Measurements from ENCODE around the gene PSMB2. TPM values are rescaled to one million over a fixed set of nuclear protein-coding genes. Genes with fewer than 3 reads are reported as not detected.

PSMB2 gene
- total RNA-seq, 1 donor from 2014 or later = 19.2 TPM

DNA sequence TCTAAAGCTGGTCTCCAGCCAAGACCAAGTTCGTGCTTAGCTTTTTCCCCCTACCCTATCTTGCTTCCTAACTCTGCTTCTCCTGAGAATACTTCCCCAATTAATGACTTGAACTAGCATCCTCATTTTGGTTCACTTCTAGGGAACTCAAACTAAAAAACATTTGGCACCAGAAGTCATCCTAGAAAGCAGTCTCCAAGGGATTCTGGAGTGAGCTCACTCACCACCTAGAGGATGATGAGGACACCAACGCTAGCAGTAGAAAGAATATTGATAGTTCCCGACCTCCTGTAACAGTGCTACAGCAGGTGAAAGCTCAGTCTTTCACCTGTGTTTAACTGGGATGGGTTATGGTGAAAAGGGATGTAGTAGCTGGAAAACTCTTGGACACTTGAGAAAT lies 4.7 kb upstream of the PSMB2 start:
- DNase-seq (ENCODE audit: low spot score in 2 of 2) (no peak), FAIRE-seq (no peak)

DNA sequence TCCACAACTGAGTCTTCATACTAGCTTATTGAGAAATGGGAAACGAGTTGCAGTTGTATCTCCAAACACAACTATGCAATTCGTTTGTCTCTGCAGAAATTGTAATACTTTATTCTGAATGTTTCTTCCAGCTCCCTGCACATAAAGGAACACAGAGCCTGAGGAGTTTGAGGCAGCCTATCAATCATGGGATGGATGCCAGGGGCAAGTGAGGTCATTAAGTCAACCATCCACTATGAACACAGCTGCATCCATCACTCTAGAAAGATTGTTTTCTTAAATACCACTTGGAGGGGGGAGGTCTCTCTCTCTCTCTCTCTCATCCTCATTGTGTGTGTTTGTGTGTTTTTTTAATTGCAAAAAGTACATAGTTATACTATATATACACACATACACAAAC lies 2.9 kb upstream of the PSMB2 start:
- DNase-seq (ENCODE audit: low spot score in 2 of 2) (no peak), FAIRE-seq (no peak)

- DNase-seq (ENCODE audit: low spot score in 2 of 2) (no peak), FAIRE-seq (no peak)
These were observed 1.2 kb upstream of the PSMB2 start for GRCh38 chr1:35642471-35642955.

- no peak for DNase-seq (ENCODE audit: low spot score in 2 of 2)
These were observed 720 bp downstream of the PSMB2 start for GRCh38 chr1:35640380-35641232.

DNA sequence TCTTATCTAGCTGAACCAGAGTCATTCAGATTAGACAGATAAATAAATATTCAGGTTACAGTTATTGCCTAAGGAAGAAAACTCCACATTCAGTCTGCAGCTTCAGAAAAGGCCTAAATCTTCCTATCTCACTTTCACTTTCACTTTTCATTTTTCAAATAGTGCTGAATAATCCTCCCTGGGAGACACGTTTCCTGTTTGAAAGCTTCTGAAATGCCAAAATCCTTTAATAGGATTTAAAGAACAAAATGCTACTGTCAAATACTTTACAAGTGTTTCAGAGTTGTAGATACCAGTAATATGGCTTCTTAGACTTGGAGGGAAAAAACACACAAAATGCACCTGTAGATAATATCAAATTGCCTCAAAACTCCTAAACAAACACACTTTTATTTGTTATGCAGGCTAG lies 3.9 kb downstream of the PSMB2 start:
- FAIRE-seq = no peak
- peak in 1 of 2 donors; percentile 7 for DNase-seq (ENCODE audit: low spot score in 2 of 2)

More at GRCh38 chr1:35640380-35641232, 720 bp downstream of the PSMB2 start:
- FAIRE-seq = no peak

- FAIRE-seq (no peak), DNase-seq (ENCODE audit: low spot score in 2 of 2) (no peak)
These were observed 7.8 kb downstream of the PSMB2 start for GRCh38 chr1:35633547-35633946.

DNA sequence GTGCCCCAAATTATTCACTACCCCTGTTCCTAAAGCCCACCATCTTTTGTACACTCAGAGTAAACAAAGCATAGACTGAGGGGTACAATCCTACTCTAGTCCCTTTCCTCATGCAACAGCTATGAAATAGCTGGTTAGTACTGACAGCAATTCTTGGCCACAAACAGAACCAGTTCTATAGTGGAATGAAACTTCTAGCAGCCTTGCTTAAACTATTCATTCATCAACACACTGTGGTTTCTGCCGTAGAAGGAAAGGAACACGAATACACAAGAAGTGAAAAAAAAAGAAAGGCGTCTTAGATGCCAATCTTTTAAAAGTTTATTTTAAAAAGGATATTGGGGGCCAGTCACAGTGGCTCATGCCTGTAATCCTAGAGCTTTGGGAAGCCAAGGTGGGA lies 9.9 kb downstream of the PSMB2 start:
- FAIRE-seq (no peak), DNase-seq (ENCODE audit: low spot score in 2 of 2) (no peak)

DNA sequence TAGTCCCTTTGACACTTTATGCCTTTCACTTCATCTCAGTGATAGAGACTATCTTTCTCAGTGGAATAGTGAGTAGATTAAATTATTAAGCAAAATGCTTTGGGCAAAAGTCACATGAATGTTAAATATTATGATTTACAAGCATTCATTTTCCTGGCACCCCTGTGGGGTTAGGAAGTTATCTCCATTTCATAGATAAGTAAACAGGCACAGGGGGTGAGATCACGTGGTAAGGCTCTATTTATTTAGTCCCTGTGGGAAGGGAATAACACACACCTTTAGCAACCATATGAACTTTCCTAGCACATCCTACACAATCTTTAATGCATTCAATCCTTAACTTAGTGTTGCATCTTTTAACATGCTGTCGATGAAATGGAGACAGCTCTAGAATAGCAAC lies 12.3 kb downstream of the PSMB2 start:
- FAIRE-seq (no peak), DNase-seq (ENCODE audit: low spot score in 2 of 2) (no peak)

DNA sequence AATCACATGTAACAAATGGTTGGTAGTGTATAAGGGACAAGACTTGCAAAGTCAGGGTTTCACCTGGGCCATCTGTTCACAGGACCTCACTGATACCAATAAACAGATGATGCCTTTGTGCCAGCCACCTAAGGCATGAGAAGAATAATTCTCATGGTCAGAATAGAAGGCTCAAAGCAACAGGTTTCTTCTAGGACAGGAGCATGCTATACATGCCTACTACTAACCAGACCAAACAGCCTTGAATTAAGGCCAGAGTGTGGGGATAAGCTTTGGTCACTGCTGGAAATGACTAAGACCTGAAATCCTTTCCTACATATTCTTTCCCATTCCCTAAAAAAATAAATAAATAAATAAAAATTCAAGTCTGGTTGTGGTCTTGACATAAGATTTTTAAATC lies 17.5 kb downstream of the PSMB2 start:
- DNase-seq (ENCODE audit: low spot score in 2 of 2) (no peak), FAIRE-seq (no peak)

GRCh38 chr1:35622510-35623178 lies 18.7 kb downstream of the PSMB2 start:
- FAIRE-seq = no peak

DNA sequence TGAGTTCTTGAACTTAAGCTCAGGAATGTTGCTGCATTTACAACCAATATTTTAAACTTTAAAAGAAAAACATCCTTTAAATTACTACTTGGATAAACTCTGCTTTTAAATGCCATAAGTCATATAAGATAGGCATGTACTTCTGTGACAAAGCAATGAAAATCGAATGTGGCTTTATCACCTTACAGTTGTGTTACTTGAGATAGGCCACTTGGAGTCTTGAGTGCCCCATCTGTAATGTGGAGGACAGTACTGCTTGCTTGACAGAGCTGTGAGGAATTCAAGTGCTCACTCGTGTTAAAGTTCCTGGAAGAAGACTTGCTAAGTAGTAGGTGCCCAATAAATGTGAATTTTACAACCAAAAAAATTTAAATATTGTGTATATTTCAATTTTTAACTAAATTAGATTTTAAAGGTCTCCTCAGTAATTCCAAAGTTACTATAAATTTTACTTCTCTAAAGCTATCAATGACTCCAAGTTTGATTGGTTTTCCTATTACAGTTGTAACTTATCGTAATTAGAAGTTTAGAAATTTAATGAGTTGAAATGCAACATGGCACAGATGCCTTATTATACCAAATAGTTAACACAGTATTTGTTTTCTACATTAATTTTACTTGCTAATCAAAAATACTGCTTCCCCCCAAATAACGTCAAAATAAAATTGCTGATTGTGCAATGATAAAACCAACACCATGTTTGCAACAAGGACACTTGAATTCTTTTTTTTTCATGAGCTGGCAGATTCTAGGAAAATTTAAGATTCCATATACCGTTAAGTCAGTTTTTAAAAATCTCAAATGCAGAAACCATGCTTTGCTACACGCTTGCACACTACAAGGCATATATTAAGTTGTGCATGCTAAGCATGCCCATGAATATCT lies 21.8 kb downstream of the PSMB2 start:
- FAIRE-seq = no peak
- DNase-seq (ENCODE audit: low spot score in 2 of 2) = no peak

More at GRCh38 chr1:35622510-35623178, 18.7 kb downstream of the PSMB2 start:
- DNase-seq (ENCODE audit: low spot score in 2 of 2) = no peak

DNA sequence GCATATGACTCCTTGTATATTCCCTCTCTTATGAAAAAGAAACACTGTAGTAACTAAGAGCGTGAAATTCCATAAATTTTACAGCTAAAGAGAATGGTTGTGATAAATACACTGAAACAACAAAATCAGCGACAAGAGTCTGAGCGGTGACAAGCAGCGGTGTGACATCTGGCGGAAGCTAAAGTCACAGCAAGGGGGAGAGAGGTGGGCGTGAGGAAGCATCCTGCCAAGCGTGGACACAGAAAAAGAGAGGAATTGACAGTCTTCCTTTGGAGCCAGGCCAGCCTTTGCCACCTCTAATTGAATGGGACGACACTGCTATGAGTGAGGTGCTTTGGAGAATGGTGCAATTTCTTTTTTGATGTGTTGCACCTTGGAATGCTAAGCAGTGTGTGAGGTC lies 25.9 kb downstream of the PSMB2 start:
- FAIRE-seq (no peak), DNase-seq (ENCODE audit: low spot score in 2 of 2) (no peak)

DNA sequence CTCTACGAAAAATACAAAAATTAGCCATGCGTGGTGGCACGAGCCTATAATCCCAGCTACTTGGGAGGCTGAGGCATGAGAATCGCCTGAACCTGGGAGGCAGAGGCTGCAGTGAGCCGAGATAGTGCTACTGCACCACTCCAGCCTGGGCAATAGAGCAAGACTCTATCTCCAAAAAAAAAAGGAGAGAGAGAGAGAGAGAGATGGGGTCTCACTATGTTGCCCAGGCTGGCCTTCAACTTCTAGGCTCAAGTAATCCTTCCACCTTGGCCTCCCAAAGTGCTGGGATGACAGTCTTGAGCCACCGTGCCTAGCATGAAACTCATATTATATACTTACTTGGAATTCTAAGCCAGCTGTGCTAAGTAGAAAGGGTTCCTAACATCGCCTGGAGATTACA lies 29.7 kb downstream of the PSMB2 start:
- FAIRE-seq = no peak
- no peak for DNase-seq (ENCODE audit: low spot score in 2 of 2)

GRCh38 chr1:35605867-35606182 lies 35.5 kb downstream of the PSMB2 start:
- FAIRE-seq (no peak), DNase-seq (ENCODE audit: low spot score in 2 of 2) (no peak)

DNA sequence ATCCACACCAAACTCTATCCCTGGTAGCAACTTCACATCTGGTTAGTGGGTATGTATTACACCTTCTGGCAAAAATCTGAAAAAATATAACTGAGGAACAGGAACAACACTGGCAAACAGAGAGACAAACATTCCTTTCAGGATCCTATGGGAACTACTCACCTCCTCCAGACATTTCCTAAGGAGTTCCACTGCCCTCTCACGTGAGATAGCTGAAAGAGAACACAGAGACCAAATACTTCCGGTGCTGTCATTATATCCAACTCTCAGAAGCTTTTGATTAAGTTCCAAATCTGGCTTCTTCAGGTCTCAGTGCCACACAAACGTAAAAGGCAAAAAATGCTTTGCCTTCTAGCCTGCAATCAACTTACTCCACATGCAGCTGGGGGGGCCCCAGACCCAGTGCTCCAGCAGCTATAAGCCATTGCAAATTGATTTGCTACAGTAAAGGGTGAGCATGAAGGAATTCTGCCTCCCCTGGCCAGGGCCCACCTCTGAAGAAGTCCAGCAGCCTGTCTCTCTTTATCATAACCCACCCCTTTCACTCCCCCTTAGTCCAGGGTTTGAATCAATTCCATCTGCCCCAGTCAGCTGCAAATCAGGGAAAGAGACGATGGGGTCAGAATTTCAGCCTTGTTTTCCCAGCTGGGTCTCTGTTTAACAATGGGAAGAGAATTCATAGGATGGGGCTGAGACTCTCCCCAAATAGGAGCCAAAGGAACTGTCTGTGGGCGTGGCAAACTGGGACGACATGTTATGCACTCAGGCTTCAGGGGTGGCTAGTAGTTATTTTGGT lies 36.1 kb downstream of the PSMB2 start:
- no peak for DNase-seq (ENCODE audit: low spot score in 2 of 2)
- FAIRE-seq = no peak

DNA sequence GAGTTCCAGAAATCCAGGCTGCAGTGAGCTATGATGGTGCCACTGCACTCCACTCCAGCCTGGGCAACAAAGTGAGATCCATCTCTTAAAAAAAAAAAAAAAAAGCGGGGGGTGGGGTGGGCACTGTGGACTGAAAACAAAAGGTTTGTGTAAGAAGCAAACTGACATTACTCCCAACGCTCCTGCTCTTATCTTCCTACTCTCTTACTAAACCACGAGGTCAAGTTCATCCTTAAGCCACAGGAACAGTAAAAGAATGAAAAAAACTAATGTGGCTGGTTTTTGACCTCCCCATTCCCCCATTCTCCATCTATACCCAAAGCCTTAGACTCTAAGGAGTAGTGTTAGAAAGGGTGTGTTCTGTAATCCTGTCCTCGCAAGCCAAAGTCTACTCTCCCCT lies 37.4 kb downstream of the PSMB2 start:
- no peak for FAIRE-seq
- no peak for DNase-seq (ENCODE audit: low spot score in 2 of 2)

GRCh38 chr1:35603468-35603867 lies 37.9 kb downstream of the PSMB2 start:
- DNase-seq (ENCODE audit: low spot score in 2 of 2) (no peak), FAIRE-seq (no peak)

DNA sequence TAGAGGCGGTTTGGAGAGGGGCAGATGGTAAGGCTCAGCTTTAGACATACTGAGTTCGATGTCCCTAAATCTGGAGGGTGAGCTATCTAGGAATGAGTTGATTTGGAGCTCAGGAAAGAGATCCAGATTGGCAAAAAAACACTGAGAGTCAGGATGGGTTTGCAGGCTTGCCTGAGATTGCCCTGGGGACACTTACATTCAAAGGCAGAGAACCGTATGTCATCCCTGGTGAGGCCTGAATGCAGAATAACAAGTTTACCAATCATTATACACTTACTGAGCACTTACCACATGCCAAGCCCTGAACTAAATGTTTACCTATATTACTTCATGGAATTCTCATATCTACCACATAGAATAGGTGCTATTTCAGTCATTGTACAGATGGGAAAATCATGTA lies 40.7 kb downstream of the PSMB2 start:
- FAIRE-seq (no peak), DNase-seq (ENCODE audit: low spot score in 2 of 2) (no peak)

- DNase-seq (ENCODE audit: low spot score in 2 of 2) = no peak
These were observed 41.9 kb downstream of the PSMB2 start for GRCh38 chr1:35599411-35599810.

DNA sequence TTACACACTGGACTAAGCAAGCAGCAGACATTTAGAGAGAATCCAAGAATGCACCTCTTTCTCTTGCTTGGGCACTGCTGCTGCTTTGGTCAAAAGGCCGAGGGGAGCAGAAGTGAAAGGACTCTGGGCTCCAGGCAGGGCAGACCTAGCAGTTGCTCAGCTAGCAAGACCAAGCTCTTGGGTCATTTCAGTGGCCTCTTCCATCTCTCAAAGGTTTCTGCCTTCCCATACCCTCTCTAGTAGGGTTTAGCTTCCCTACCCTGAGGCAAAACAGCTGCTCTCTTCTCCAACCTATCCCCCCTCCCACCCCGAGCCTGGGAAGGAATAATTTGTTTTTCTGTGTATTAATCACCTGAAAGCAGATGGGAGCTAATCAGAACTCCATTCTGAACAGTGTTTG lies 42.4 kb downstream of the PSMB2 start:
- no peak for DNase-seq (ENCODE audit: low spot score in 2 of 2)
- no peak for FAIRE-seq

More at GRCh38 chr1:35599411-35599810, 41.9 kb downstream of the PSMB2 start:
- FAIRE-seq = no peak
